NCI-H69 (cell line): ENCODE results near the gene PAN3.

Source experiments
- DNase-seq: peaks from one replicate; lab custom pipeline; 2025; lab: John Stamatoyannopoulos, UW

Gene PAN3

GRCh38 chr13:28301839-28302238, 163.5 kb downstream of the PAN3 start:
- DNase-seq: no peak

GRCh38 chr13:28306325-28306724, 168.0 kb downstream of the PAN3 start:
- no peak for DNase-seq

- no peak for DNase-seq
Observed at GRCh38 chr13:28313579-28313978, 175.2 kb downstream of the PAN3 start.

- DNase-seq: no peak
Observed at GRCh38 chr13:28314879-28315278, 176.5 kb downstream of the PAN3 start.

- no peak for DNase-seq
Observed at GRCh38 chr13:28316129-28316528, 177.8 kb downstream of the PAN3 start.

GRCh38 chr13:28316836-28317235, 178.5 kb downstream of the PAN3 start:
- DNase-seq: no peak

GRCh38 chr13:28318496-28318895, 180.2 kb downstream of the PAN3 start:
- DNase-seq: no peak

GRCh38 chr13:28319528-28319927, 181.2 kb downstream of the PAN3 start:
- DNase-seq: no peak

GRCh38 chr13:28320209-28320608, 181.9 kb downstream of the PAN3 start:
- no peak for DNase-seq

- peak; percentile 9 for DNase-seq
Observed at GRCh38 chr13:28320884-28321574, 182.7 kb downstream of the PAN3 start.

- no peak for DNase-seq
Observed at GRCh38 chr13:28321756-28322155, 183.4 kb downstream of the PAN3 start.

- no peak for DNase-seq
Observed at GRCh38 chr13:28322256-28322905, 184.0 kb downstream of the PAN3 start.

GRCh38 chr13:28324181-28324789, 185.9 kb downstream of the PAN3 start:
- DNase-seq: peak; percentile 38

- no peak for DNase-seq
Observed at GRCh38 chr13:28325022-28325421, 186.7 kb downstream of the PAN3 start.

- no peak for DNase-seq
Observed at GRCh38 chr13:28326056-28326455, 187.7 kb downstream of the PAN3 start.

GRCh38 chr13:28327373-28328270, 189.3 kb downstream of the PAN3 start:
- no peak for DNase-seq

GRCh38 chr13:28328271-28328607, 189.9 kb downstream of the PAN3 start:
- DNase-seq: no peak

GRCh38 chr13:28329395-28330158, 191.2 kb downstream of the PAN3 start:
- DNase-seq: no peak

- no peak for DNase-seq
Observed at GRCh38 chr13:28333204-28333881, 195.0 kb downstream of the PAN3 start.

- no peak for DNase-seq
Observed at GRCh38 chr13:28336193-28336657, 197.9 kb downstream of the PAN3 start.
